Panc1 (cell line): ENCODE results near the gene CDKL1. TPM values are rescaled to one million over a fixed set of nuclear protein-coding genes. Genes with fewer than 3 reads are reported as not detected.

Experiments used
- ATAC-seq: fragments of 200-7000 bp; cut with Tn5 transposase; 2 replicates; pipeline ENCODE4 v1.9.1; 2020; ENCODE audit warnings: mild to moderate bottlenecking, moderate library complexity
- BruUV-seq: library from RNA; stranded (reverse); fragments of 400-500 nt; replicated peaks from 2 replicates; lab custom pipeline; 2021; lab: Mats Ljungman, UMichigan
- CTCF ChIA-PET: fragments of 300-600 bp; sonication (Branson Sonifier 250); formaldehyde crosslinking; loops from one replicate; lab custom pipeline; 2022; ENCODE audit warnings: antibody characterized with exemption; lab: Charles Lee
- POLR2A ChIA-PET: fragments of 300-600 bp; sonication (Branson Sonifier 250); formaldehyde crosslinking; loops from one replicate; lab custom pipeline; 2022; ENCODE audit warnings: antibody characterized with exemption; lab: Charles Lee
- DNase-seq: peaks from one replicate; pipeline ENCODE4 v3.0.0-alpha.2; 2010; ENCODE audit warnings: low read depth, low spot score
- H3K27ac ChIP-seq: 2 replicates; pipeline ENCODE4 v1.5.1; 2011; ENCODE audit warnings: mild to moderate bottlenecking, low read length, inconsistent platforms
- H3K27me3 ChIP-seq: fragments of 200-500 bp; sonication (Bioruptor generic); 2 replicates; pipeline ENCODE4 v1.6.0; 2014; ENCODE audit warnings: low read length, inconsistent platforms; ENCODE audit not compliant: control insufficient read depth, insufficient read depth
- H3K36me3 ChIP-seq: fragments of 200-500 bp; sonication (Bioruptor generic); 2 replicates; pipeline ENCODE4 v1.5.1; 2014; ENCODE audit warnings: inconsistent platforms, mild to moderate bottlenecking, low read length, moderate library complexity; ENCODE audit not compliant: control insufficient read depth, insufficient read depth
- H3K4me1 ChIP-seq: 2 replicates; pipeline ENCODE4 v1.5.1; 2011; ENCODE audit warnings: inconsistent platforms, mild to moderate bottlenecking, low read length, moderate library complexity; ENCODE audit not compliant: control insufficient read depth, insufficient read depth
- H3K4me3 ChIP-seq, 2 experiments: 2 replicates each; pipeline ENCODE4 v1.5.1; 2011 to 2012; ENCODE audit warnings: low read depth in 2 of 2, low read length in 2 of 2, mild to moderate bottlenecking in 2 of 2, inconsistent platforms in 1 of 2, moderate library complexity in 1 of 2
- H3K9me3 ChIP-seq: fragments of 200-500 bp; sonication (Bioruptor generic); 2 replicates; pipeline ENCODE4 v1.5.1; 2014; ENCODE audit warnings: low read depth, mild to moderate bottlenecking, inconsistent platforms, low read length, moderate library complexity; ENCODE audit not compliant: control insufficient read depth, insufficient read depth
- CTCF ChIP-seq: fragments of 450-650 bp; IDR thresholded peaks from 2 replicates; pipeline ENCODE4 v1.5.1; 2017; ENCODE audit warnings: mild to moderate bottlenecking
- POLR2AphosphoS5 ChIP-seq: IDR thresholded peaks from 2 replicates; pipeline ENCODE4 v1.6.1; 2012; ENCODE audit warnings: mild to moderate bottlenecking, low read depth, low read length, moderate library complexity
- REST ChIP-seq, 2 experiments: IDR thresholded peaks; 2 replicates each; pipeline ENCODE4 v1.6.1; 2011 to 2012; ENCODE audit warnings: low read depth in 2 of 2, control low read depth in 1 of 2, low read length in 1 of 2, mild to moderate bottlenecking in 1 of 2, moderate library complexity in 1 of 2; ENCODE audit not compliant: insufficient read depth in 1 of 2
- SIN3A ChIP-seq: IDR thresholded peaks from 2 replicates; pipeline ENCODE4 v1.6.1; 2012; ENCODE audit warnings: low read depth, mild to moderate bottlenecking, low read length, moderate library complexity, borderline replicate concordance; ENCODE audit not compliant: insufficient read depth
- TCF7L2 ChIP-seq: IDR thresholded peaks from 2 replicates; pipeline ENCODE4 v1.6.1; 2011; ENCODE audit warnings: mild to moderate bottlenecking, low read depth, low read length, inconsistent platforms
- in situ Hi-C: cut with HindIII; loops from 2 replicates; pipeline ENCODE4 v1.10.0; 2016; ENCODE audit warnings: low sequenced_read_pairs, low pct_unique_long_range_greater_than_20kb
- intact Hi-C: fragments of 100-400 bp; cut with micrococcal nuclease; formaldehyde crosslinking; loops from one replicate; pipeline ENCODE4 v1.10.0; 2022; ENCODE audit not compliant: unreplicated experiment
- total RNA-seq: library from RNA; stranded (reverse); gene quantifications from one replicate; pipeline ENCODE4 v1.2.1, GENCODE V29; 2021; ENCODE audit not compliant: unreplicated experiment

CDKL1 gene
- total RNA-seq, 1 experiment from 2014 or later, result 5.8 TPM

- POLR2A ChIA-PET, result no interaction called here
- no peak for DNase-seq
Observed at GRCh38 chr14:50381008-50381407, 15.7 kb downstream of the CDKL1 start.

GRCh38 chr14:50380455-50380854 lies 16.2 kb downstream of the CDKL1 start:
- Histone ChIP-seq H3K27me3 (no peaks in the 10 kb centered on the region), H3K27ac (no peak overlapping the region), H3K4me3 (no peak overlapping the region), H3K4me1 (no peaks in the 10 kb centered on the region), H3K36me3 (no peaks in the 10 kb centered on the region), H3K9me3 (no peaks in the 10 kb centered on the region)
- in situ Hi-C loops, result no loop called here
- BruUV-seq, result no TSS peak
- ATAC-seq (no peak), DNase-seq (no peak)
- TF ChIP-seq REST (IDR thresholded peaks at IDR 0.05; ENCODE audit: insufficient read depth in 1 of 2, low read depth in 2 of 2, low read length in 1 of 2) (no peak), CTCF (no peak), TCF7L2 (no peak), SIN3A (no peak), POLR2AphosphoS5 (no peak)
- POLR2A ChIA-PET, result no interaction called here
- intact Hi-C loops, result no loop called here
- CTCF ChIA-PET, result no interaction called here

More at GRCh38 chr14:50381008-50381407, 15.7 kb downstream of the CDKL1 start:
- H3K27ac ChIP-seq, result no peak overlapping the region
- BruUV-seq, result no TSS peak
- no peaks in the 10 kb centered on the region for H3K27me3 ChIP-seq
- intact Hi-C loops (no loop called here), in situ Hi-C loops (no loop called here)
- H3K4me3 ChIP-seq, result no peak overlapping the region
- TF ChIP-seq SIN3A, result no peak
- no peak for TF ChIP-seq REST (IDR thresholded peaks at IDR 0.05; ENCODE audit: insufficient read depth in 1 of 2, low read depth in 2 of 2, low read length in 1 of 2)
- TF ChIP-seq TCF7L2, result no peak
- no peak for TF ChIP-seq CTCF
- no peak for TF ChIP-seq POLR2AphosphoS5
- H3K36me3 ChIP-seq, result no peaks in the 10 kb centered on the region
- CTCF ChIA-PET, result no interaction called here
- H3K9me3 ChIP-seq, result no peaks in the 10 kb centered on the region
- no peak for ATAC-seq
- H3K4me1 ChIP-seq, result no peaks in the 10 kb centered on the region
